Measurements from ENCODE around the gene PPDPF. TPM values are rescaled to one million over a fixed set of nuclear protein-coding genes. Genes with fewer than 3 reads are reported as not detected.

PPDPF gene
- total and polyA plus RNA-seq, 2 of the 8 experiments (the other 6 are each of a cell fraction or from before 2014, with no cell fraction given): 30.5 to 138 TPM

DNA sequence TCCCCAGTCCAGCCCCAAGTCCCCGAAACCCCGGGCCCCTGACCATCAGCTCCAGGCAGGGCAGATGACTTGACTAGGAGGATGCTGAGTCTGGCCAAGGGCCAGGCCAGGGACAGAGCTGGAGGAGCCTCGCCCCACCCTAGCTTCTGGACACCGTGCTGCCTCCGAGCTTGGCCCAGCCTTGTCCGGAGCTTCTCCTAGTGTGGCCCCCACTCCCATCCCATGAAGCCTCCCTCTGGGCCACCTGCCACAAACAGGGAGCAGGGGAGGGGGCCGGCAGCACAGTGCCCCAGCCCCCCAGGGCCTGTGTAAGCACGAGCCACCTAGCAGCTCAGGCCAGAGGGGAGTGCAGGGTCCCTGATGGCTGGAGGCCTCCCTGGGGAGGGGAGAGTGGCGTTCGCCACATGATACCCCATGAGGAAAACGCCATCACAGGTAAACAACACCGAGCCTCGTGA, 27.0 kb upstream of the PPDPF start (continued):
- TF ChIP-seq CHD7 (IDR thresholded peaks at IDR 0.05; ENCODE audit: insufficient replicate concordance, low read length) (no peak), CBX8 (IDR thresholded peaks at IDR 0.05; ENCODE audit: borderline replicate concordance, low read depth, low read length) (no peak), SP4 (IDR thresholded peaks at IDR 0.05; ENCODE audit: low read length) (no peak), FOSL1 (IDR thresholded peaks at IDR 0.05; ENCODE audit: insufficient read depth, low read depth, low read length) (no peak), ZNF274 (IDR thresholded peaks at IDR 0.05; ENCODE audit: borderline replicate concordance, extremely low read depth, low read length) (no peak), JUND (IDR thresholded peaks at IDR 0.05; ENCODE audit: low read length) (no peak), TBP (IDR thresholded peaks at IDR 0.05; ENCODE audit: low read depth, low read length) (no peak)

Data from H1 (cell line).